IPS-NIHi11 (cell line): ENCODE measurements around the gene SYT15.
"Not testable (repeated sequence)": the region's sequence is repeated elsewhere in the genome, so short reads cannot be mapped to it uniquely, and the experiment has no call there.

ENCODE experiments used
- DNase-seq: peaks from one replicate; pipeline ENCODE4 v3.0.0; 2012; ENCODE audit warnings: mixed read lengths, low spot score

SYT15 gene

DNA sequence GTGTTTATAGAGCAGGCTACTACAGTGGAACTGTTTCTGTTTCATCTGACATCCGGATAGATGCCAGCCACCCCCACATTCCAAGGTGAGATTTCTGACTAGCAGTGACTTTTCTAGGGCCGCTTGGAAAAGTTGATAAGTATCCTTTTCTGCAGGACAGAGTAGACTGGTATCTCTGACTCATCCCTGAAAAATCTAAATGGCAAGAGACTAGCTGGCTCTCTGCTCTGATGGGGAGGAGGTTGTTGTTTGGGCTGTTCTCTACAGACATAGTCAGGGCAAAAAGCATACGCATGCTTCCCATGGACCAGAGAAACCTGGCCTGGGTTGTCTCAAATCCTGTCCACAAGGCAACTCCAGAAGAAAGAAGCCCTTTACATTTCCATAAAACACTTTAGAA lies 10.7 kb downstream of the SYT15 start:
- not testable (repeated sequence) for DNase-seq

DNA sequence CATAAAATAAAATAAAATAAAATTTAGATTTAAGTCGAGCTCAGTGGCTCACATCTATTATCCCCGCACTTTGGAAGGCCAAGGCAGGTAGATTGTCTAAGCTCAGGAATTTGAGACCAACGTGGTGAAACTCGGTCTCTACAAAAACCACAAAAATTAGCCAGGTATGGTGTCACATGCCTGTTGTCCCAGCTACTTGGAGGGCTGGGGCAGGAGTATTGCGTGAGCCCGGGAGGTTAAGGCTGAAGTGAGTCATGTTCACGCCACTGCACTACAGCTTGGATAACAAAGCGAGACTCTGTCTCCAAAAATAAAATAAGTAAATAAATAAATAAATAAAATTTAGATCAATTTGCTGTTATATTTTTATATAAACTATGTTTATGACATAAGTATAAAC lies 12.1 kb downstream of the SYT15 start:
- not testable (repeated sequence) for DNase-seq

DNA sequence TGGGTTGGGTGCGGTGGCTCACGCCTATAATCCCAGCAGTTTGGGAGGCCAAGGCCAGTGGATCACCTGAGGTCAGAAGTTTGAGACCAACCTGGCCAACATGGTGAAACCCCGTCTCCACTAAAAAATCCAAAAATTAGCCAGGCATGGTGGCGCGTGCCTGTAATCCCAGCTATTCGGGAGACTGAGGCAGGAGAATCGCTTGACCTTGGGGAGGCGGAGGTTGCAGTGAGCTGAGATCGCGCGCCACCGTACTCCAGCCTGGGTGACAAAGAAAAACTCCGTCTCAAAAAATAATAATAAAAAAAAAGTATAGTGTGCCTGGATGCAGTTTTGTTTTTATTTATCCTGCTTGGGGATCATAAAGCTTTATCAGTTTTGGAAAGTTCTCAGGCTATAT lies 14.4 kb downstream of the SYT15 start:
- DNase-seq, result not testable (repeated sequence)

DNA sequence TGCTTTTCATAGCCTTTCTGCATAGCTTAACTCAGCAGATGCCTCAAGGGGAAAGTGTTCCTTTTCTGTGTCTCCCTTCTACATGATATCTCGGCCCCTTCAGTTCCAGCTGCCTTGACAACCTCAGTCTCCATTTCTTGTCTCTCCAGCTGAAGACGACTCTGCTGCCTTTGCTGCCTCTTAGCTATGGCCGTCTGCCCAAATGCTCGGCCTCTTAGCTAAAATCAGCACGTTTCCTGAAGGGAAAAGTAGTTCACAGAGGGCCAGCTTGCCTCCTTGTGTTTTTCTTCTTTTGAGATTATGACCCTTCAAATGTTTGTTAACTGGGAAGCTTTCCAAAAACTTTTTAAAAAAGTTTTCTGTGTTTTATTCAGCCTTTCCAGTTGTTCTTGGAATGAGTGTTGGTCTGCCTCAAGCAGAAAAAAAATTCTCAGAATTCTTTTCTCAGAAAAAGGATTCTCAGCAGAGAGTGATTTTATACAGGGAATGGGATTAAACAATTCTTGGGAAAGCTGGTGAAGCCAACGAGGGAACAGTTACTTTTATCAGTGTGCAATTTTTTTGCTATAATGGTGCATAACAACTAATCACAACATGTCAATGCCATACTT lies 15.6 kb downstream of the SYT15 start:
- DNase-seq, result not testable (repeated sequence)

DNA sequence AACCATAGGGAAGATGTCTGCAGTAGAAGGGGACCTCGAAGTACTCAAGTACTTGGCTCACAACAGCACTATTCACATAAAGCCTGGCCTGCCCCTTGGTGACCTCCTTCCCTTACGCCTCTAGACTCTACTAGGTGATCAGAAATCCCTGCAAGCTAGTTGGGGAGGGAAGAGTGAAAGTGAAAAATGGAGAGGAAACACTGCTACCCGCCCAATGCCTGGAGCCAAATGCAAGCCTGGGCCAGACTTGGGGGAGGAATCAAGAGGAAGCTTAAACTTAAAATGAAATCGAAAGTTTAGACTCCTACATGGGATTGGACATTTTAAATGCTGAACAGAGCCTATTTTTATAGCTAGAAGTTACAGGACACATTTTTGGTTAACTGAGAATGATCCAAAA lies 17.6 kb downstream of the SYT15 start:
- not testable (repeated sequence) for DNase-seq

DNA sequence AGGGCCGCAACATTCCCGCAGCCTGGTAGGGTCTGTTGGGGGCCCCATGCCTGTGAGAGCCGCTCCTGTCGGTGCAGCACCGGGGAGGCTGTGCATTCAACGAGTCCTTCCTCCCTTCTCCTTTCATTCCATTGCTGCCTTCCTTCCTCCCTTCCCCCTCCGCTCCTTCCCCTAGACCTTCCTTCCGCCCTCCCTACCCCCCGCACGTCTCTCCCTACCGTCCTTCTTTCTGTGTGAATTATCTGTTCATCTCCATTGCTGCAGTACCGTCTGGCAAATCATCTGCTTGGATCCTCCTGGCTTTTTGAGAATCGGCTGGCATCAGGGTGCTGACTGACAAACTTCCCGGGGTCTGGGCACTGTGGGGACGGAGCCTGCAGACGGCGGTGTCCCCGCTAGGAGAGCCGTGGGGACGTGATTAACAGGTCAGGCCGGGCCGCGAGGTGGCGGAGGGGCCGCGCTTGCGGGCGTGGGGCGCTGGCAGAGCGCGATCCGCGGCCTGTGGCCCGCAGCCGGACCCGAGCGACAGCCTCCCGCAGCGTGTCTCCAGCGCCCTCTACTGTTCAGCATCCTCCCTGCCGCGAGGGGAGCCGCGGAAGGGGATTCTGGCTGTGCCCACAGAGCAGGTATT lies 18.8 kb downstream of the SYT15 start:
- DNase-seq, result not testable (repeated sequence)

DNA sequence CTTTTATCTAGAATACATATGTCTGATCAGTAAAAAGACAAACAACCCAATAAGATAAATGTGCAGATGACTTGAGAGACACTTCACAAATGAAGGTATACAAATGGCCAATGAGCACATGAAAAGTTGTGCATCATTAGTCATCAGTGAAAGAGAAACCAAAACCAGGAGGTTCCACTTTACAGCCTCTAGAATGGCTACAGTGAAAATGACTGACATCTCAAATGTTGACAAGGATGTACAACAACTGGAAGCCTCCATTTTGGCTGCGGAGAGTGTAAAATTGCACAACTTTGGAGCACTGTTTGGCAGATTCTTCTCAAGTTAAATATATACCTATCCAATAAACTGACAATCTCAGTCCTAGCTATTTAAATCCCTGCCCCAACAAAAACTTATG lies 21.6 kb downstream of the SYT15 start:
- not testable (repeated sequence) for DNase-seq

DNA sequence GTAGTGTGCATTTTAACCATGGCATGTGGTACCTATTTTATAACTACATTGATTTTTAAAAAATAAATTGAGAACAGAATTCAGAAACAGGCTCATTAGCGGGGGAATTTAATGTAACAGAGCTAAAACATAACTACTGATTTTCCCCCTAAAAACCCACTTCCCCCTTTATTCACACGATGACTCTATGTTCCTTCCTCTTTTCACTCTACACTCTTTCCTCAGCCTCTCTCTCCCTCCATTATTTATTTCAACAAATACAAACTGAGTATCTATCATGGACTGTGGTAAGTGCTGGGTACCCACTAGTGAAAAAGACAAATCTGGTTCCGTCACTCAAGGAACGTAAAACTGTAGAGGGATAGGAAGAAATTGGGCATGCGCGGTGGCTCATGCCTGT lies 36.6 kb downstream of the SYT15 start:
- not testable (repeated sequence) for DNase-seq

DNA sequence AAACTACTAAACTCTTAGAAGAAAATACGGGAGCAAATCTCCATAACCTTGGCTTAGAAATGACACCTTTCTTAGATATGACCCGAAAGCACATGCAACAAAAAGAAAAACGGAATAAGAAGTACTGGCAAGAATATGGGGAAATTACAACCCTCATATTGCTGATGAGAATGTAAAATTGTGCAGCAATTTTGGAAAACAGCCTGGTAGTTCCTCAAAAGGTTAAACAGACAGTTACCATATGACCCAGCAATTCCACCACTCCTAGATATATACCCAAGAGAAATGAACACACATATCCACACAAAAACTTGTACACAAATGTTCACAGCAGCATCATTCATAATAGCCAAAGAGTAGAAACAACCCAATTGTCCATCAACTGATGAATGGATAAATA lies 37.3 kb downstream of the SYT15 start:
- DNase-seq, result not testable (repeated sequence)

DNA sequence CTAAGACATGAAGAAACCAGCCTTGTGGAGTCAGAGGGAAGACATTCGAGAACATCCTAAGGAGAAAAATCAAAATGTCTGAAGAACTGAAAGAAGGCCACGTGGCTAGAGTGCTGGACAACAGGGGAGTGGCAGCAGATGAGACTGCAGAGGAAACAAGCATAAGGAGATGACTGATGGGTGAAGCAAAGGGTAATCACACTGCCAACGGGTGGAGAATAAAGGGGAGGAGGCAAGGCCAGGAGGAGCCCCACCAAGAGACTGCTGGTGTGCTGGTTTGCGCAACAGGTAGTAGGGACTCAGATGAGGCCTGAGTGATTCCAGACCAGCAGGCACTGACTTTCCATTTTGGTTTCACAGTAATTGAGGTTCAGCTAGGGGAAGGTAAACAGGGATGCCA lies 38.2 kb downstream of the SYT15 start:
- not testable (repeated sequence) for DNase-seq

DNA sequence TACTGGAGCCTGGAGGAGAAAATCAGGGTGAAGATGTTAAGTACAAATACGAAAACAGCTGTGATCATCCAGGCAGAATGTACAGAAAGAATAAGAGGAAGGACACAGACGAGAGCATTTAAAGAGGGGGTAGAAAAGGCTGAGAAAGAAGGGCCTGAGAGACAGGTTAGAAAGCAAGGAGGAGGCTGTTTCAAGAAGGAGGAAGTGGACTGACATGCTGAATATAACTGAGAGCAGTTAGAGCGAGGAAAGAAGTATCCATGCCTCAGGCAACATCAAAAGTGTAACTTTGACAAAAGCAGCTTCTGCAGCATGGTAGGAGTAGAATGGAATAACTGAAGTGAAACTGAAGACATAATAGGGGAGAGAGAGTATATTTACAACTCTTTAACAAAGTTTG lies 39.0 kb downstream of the SYT15 start:
- DNase-seq, result not testable (repeated sequence)

DNA sequence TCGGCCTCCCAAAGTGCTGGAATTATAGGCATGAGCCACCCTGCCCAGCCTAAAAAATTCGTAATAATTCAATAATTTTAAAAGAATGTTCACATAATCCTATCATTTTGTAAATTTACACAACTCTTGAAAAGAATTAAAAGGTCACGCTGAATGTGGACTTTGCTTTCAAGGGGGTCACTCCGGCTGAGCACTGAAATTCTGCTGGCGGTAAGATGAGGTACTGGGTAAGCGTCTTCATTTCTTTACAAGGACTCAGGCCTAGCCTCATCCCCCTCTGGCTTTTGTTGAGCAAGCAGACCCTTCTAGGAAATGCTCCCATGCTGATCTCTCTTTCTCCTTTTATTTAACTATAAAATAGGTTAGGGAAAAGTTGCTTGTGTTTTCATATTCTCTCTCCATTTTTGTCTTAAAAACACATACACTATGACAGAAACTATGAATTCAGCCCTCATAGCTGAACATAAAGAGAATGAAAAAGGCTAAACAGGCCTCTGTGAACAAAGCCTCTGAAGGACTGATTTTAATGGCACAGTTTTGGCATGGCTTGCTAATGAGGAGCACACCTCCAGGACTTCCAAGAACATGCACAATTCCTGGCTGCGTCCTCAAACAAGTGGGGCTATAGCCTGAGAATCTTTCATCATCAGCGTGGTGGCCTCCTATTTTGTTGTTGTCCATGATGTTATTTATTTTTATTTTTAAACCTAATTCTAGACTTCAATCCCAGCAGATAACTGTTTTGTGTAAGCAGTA lies 45.1 kb downstream of the SYT15 start:
- DNase-seq, result not testable (repeated sequence)

DNA sequence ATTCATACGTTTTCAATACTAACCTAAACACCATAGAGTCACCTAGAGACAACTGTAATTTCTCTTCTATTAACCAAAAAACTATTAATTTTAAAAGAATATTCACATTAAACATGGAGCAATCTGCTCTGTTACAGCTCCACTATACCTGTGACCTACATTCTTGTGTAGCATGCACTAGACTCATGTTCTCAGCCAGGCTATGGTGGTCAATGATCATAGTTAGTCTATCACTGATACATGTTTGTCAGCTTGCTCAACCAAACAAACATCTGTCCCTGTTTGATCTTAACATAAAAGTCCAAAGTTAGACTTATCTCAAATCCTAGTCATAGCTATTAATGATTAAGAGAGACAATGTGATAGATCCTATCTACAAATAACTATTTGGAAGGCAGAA lies 50.9 kb downstream of the SYT15 start:
- not testable (repeated sequence) for DNase-seq

DNA sequence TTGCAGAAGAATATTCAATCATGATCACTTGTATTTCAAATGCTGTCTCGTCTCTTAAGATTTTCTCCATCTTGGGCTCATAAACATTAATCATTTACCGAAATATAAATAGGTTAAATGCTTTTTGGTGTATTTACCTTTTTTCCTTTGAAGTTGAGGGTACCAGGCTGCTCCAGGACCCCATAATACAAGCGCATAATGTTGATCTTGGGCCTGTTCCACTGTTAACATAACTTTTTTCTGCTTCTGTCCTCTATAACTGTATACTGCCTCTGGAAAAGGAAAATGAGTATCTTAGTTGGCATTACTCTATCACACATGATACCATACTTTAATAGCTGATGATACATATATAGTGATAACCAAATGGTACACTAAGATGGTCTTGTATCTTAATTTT lies 51.9 kb downstream of the SYT15 start:
- not testable (repeated sequence) for DNase-seq

DNA sequence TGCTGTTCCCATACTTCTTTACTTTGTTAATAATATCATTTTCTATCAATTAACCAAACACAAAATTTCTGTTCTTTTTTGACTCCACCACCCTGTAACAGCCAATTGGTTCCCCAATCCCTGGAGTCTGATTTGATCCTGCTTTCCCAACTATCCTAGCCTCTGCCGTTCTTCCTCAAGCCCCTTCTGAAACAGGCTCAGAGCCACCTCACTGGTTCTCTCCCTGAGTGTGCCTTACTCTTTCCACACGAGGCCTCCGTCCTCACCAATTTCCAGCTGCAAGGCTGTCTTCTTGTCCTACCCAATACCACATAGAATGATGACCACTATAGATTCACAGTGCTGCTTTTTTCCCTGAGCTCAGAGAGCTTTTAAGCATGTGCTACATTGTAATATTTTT lies 52.8 kb downstream of the SYT15 start:
- DNase-seq, result not testable (repeated sequence)

DNA sequence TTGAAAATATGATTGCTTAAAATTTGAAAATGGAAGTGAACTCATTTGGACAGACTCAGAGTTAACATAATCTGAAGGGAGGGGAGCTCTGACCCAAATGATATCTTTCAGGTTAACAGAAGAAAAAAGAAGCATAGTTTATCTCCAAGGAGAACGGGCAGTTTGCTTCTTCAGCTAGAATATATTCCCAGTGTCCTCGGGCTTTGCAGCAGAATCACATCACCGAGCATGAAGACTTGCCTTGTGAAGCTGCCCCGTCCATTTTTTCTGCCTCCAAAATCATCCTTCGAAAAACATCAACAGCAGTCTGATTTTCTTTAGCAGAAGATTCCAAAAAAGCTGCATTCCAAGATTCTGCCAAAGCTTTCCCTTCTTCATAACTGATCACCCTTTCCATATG lies 55.8 kb downstream of the SYT15 start:
- DNase-seq, result not testable (repeated sequence)

DNA sequence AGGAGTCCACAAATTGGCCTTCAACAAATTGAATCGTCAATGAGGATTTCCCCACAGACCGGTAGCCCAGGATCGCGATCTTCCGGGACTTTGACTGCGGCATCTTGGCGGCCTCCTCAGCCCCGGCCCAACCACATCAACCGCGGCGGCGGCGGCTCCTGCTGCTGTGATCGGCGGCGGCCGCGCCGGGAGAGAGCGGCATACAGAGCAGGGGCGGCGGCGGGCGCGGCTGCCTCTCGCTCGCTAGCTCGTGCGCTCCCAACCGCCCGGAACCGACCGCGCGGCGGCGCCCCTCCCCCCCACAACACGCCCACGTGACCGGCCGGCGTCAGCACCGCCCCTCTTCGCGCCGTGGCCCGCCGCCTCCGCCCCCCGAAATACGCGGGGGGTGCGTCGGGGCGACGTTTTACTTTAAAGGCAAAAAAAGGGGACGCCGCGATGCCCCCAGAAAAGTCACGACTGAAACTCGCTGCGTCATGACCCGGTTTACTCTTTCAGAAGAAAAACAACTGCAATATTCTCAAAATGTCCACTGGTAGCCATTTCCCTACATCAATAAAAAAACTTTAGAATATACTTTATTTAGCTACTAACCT lies 56.5 kb downstream of the SYT15 start:
- DNase-seq, result not testable (repeated sequence)

DNA sequence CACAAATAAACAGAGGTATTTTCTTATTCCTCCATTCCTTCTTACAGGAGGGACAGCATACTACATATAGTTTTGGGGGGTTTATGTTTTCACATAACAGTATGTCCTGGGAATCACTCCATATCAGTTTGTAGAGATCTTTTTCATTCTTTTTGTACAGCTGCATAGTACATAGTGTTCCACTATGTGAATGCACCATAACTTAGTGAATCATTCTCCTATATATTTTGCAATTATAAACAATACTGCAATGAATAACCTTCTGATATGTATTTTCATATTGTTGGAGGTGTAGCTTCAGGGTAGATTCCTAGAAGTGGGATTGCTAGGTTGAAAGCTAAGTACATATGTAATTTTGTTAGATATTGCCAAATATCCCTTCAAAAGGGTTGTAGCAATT lies 61.1 kb downstream of the SYT15 start:
- DNase-seq, result not testable (repeated sequence)
